Sigmoid colon (tissue), 4 donors: ENCODE data around the gene SLC31A1.

Source experiments
- POLR2A ChIP-seq, 2 donors: fragments of 450-650 bp; IDR thresholded peaks; one replicate each; pipeline ENCODE4 v1.6.1; 2016; ENCODE audit warnings: antibody characterized with exemption in 2 of 2, mild to moderate bottlenecking in 2 of 2, moderate library complexity in 2 of 2
- POLR2AphosphoS5 ChIP-seq, 4 donors: sonication (generic); formaldehyde crosslinking; IDR thresholded peaks; one replicate each; pipeline ENCODE4 v1.6.1; 2017; ENCODE audit warnings: antibody characterized with exemption in 4 of 4
- TF ChIP-seq, protein P1 (sequence below), 4 experiments: fragments of 450-650 bp in 3 of 4; fragments of 200-600 bp in 1 of 4; IDR thresholded peaks; one replicate each; pipeline ENCODE4 v1.5.1; 2016 to 2019; ENCODE audit warnings: antibody characterized with exemption in 4 of 4, mild to moderate bottlenecking in 3 of 4, moderate library complexity in 2 of 4

DNA sequence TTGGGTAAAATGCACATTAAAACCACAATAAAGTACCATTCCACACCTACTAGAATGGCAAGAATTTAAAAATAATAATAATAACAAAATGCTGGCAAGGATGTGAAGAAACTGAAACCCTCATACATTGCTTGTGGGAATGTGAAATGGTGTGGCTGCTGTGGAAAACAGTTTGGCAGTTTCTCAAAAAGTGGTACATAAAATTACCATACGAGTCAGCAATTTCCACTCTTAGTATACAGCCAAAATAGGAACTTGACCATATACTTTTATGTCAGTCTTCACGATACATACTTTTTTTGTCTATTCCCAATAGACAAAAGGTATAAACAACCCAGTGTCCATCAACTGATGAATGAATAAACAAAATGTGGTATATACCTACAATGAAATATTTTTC, 15.9 kb upstream of the SLC31A1 start:
- TF ChIP-seq, protein P1, sequence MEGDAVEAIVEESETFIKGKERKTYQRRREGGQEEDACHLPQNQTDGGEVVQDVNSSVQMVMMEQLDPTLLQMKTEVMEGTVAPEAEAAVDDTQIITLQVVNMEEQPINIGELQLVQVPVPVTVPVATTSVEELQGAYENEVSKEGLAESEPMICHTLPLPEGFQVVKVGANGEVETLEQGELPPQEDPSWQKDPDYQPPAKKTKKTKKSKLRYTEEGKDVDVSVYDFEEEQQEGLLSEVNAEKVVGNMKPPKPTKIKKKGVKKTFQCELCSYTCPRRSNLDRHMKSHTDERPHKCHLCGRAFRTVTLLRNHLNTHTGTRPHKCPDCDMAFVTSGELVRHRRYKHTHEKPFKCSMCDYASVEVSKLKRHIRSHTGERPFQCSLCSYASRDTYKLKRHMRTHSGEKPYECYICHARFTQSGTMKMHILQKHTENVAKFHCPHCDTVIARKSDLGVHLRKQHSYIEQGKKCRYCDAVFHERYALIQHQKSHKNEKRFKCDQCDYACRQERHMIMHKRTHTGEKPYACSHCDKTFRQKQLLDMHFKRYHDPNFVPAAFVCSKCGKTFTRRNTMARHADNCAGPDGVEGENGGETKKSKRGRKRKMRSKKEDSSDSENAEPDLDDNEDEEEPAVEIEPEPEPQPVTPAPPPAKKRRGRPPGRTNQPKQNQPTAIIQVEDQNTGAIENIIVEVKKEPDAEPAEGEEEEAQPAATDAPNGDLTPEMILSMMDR (IDR thresholded peaks at IDR 0.05), result no peak
- TF ChIP-seq POLR2A (IDR thresholded peaks at IDR 0.05), result no peak
- TF ChIP-seq POLR2AphosphoS5 (IDR thresholded peaks at IDR 0.05), result no peak
